HepG2 (cell line): ENCODE measurements around the gene IL10. TPM values are rescaled to one million over a fixed set of nuclear protein-coding genes. Genes with fewer than 3 reads are reported as not detected.

ENCODE experiments used
- ARID3A ChIP-seq: IDR thresholded peaks from 2 replicates; pipeline ENCODE4 v1.6.1; 2012; ENCODE audit warnings: low read depth, low read length, improper control_type of control experiment
- BCL3 ChIP-seq: sonication (generic); formaldehyde crosslinking; IDR thresholded peaks from 2 replicates; pipeline ENCODE4 v1.5.1; 2020; ENCODE audit warnings: mild to moderate bottlenecking, missing genetic modification reagents, moderate library complexity
- CREB1 ChIP-seq, 2 experiments: fragments of 450-650 bp in 1 of 2; IDR thresholded peaks; 2 replicates each; pipeline ENCODE4 v1.6.1; 2016 to 2017; ENCODE audit warnings: control low read depth in 1 of 2, mild to moderate bottlenecking in 1 of 2, missing compliant biosample characterization in 1 of 2, missing genetic modification characterization in 1 of 2
- DNMT3B ChIP-seq: conservative IDR thresholded peaks from 2 replicates; pipeline ENCODE4 v1.6.1; 2016; ENCODE audit warnings: missing biosample characterization, control low read depth
- HMGA1 ChIP-seq: sonication (generic); formaldehyde crosslinking; conservative IDR thresholded peaks from 2 replicates; pipeline ENCODE4 v1.4.0; 2020; ENCODE audit warnings: missing genetic modification reagents
- HMGXB3 ChIP-seq: sonication (generic); formaldehyde crosslinking; IDR thresholded peaks from 2 replicates; pipeline ENCODE4 v1.4.0; 2020; ENCODE audit warnings: missing genetic modification reagents, borderline replicate concordance
- KDM5B ChIP-seq: sonication (generic); formaldehyde crosslinking; IDR thresholded peaks from 2 replicates; pipeline ENCODE4 v1.4.0; 2020; ENCODE audit warnings: missing genetic modification reagents, mild to moderate bottlenecking, borderline replicate concordance
- KLF16 ChIP-seq, 2 experiments: sonication (generic) in 1 of 2; formaldehyde crosslinking in 1 of 2; IDR thresholded peaks; 2 replicates each; pipeline versions ENCODE4 v1.6.1 to v1.8.0; 2016 to 2023; ENCODE audit warnings: missing genetic modification reagents in 2 of 2, missing compliant biosample characterization in 1 of 2
- MTA3 ChIP-seq: sonication (generic); formaldehyde crosslinking; IDR thresholded peaks from 2 replicates; pipeline ENCODE4 v1.4.0; 2020; ENCODE audit warnings: missing genetic modification reagents
- NFATC3 ChIP-seq: sonication (generic); formaldehyde crosslinking; IDR thresholded peaks from 2 replicates; pipeline ENCODE4 v1.5.1; 2020; ENCODE audit warnings: mild to moderate bottlenecking, missing genetic modification reagents
- SOX6 ChIP-seq, 2 experiments: fragments of 450-650 bp in 1 of 2; sonication (generic) in 1 of 2; formaldehyde crosslinking in 1 of 2; IDR thresholded peaks; 2 replicates each; pipeline versions ENCODE4 v1.4.0 to v1.6.1; 2017 to 2020; ENCODE audit warnings: antibody characterized with exemption in 1 of 2, mild to moderate bottlenecking in 1 of 2, missing genetic modification reagents in 1 of 2
- ZNF253 ChIP-seq: sonication (generic); formaldehyde crosslinking; IDR thresholded peaks from 2 replicates; pipeline ENCODE4 v1.8.0; 2022; ENCODE audit warnings: mild to moderate bottlenecking, missing genetic modification reagents, borderline replicate concordance
- ZNF276 ChIP-seq: sonication (generic); formaldehyde crosslinking; IDR thresholded peaks from 2 replicates; pipeline ENCODE4 v1.4.0; 2020; ENCODE audit warnings: mild to moderate bottlenecking, low read depth, missing genetic modification reagents
- polyA plus RNA-seq, 8 experiments: library from polyadenylated mRNA; depleted of rRNA in 3 of 8; stranded (reverse) in 7 of 8; unstranded in 1 of 8; fragments of >200 nt; fragmentation: Illumina TruSeq in 4 of 8; extraction: Trizol in 4 of 8; gene quantifications; 2 replicates each; pipeline versions ENCODE4 v1.2.1 to v1.2.3, GENCODE V29; 2011 to 2016; ENCODE audit warnings: low read depth in 4 of 8, missing spikeins in 1 of 8, mixed read lengths in 1 of 8; ENCODE audit not compliant: insufficient read depth in 1 of 8
- total RNA-seq, 5 experiments: library from RNA; depleted of rRNA; stranded (reverse); fragments of >200 nt; fragmentation: Illumina TruSeq; extraction: Trizol; gene quantifications; 2 replicates each; pipeline ENCODE4 v1.2.3, GENCODE V29; 2016; ENCODE audit warnings: low read depth in 1 of 5

Gene IL10
- total and polyA plus RNA-seq, 2 of the 13 experiments (the other 11 are each of a cell fraction or from before 2014, with no cell fraction given): not detected

GRCh38 chr1:206736878-206737728 is 35.2 kb downstream of the IL10 start (continued):
- TF ChIP-seq HMGXB3 (no peak), CREB1 (IDR thresholded peaks at IDR 0.05) (no peak), CREB1 (CRISPR knock-in tag; IDR thresholded peaks at IDR 0.05) (no peak), DNMT3B (CRISPR knock-in tag) (no peak), KLF16 (CRISPR knock-in tag; IDR thresholded peaks at IDR 0.05) (no peak), BCL3 (CRISPR knock-in tag) (no peak), ARID3A (no peak), ZNF276 (CRISPR knock-in tag) (no peak), KDM5B (CRISPR knock-in tag) (no peak), MTA3 (CRISPR knock-in tag) (no peak), SOX6 (IDR thresholded peaks at IDR 0.05) (no peak), SOX6 (CRISPR knock-in tag; IDR thresholded peaks at IDR 0.05) (no peak), HMGA1 (CRISPR knock-in tag) (no peak), NFATC3 (no peak), ZNF253 (CRISPR knock-in tag) (no peak)
